GM12891 (cell line): ENCODE results near the gene ZNF880.
A peak's percentile ranks its signal among the peaks of the same experiment; 100 is the strongest.

ENCODE experiments used
- DNase-seq: peaks from one replicate; pipeline ENCODE4 v3.0.0; 2011; ENCODE audit warnings: low spot score; ENCODE audit not compliant: insufficient read length
- FAIRE-seq: peaks from 2 replicates; lab custom pipeline; 2011; peaks lifted over from hg19 to GRCh38; lab: Jason Lieb, UNC
- PAX5 ChIP-seq: IDR thresholded peaks from 2 replicates; pipeline ENCODE4 v1.6.1; 2011; ENCODE audit warnings: low read length, moderate library complexity, mild to moderate bottlenecking; ENCODE audit not compliant: insufficient read depth, severe bottlenecking
- POLR2A ChIP-seq: IDR thresholded peaks from 2 replicates; pipeline ENCODE4 v1.6.1; 2011; ENCODE audit warnings: low read depth, low read length, control low read depth
- POLR2AphosphoS5 ChIP-seq: IDR thresholded peaks from 2 replicates; pipeline ENCODE4 v1.6.1; 2011; ENCODE audit warnings: low read depth, low read length, control low read depth
- POU2F2 ChIP-seq: IDR thresholded peaks from 2 replicates; pipeline ENCODE4 v1.6.1; 2011; ENCODE audit warnings: low read depth, mild to moderate bottlenecking, control low read depth, low read length, moderate library complexity
- SPI1 ChIP-seq: IDR thresholded peaks from 2 replicates; pipeline ENCODE4 v1.6.1; 2011; ENCODE audit warnings: low read depth, low read length, control low read depth
- TAF1 ChIP-seq: IDR thresholded peaks from 2 replicates; pipeline ENCODE4 v1.6.1; 2011; ENCODE audit warnings: low read depth, low read length, control low read depth

The ZNF880 gene

DNA sequence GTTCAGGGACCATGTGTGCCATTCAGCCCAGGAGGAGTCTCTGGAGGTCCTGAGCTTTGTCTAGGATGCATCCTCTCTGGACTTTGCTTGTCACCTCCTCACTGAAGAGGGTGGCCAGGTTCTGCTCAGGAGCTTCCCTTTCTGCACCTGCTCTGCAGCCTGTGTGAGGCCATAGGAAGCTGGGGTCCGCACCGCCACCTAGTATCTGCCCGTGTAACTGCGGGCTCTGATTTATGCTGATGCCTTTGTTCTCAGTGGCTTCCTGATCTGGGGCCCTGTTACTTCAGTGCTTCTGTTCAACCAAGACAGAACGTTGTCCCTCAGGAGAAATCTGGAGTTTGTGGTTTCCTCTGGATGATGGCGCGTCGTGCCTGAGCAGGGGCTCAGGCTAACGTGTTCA lies 18.2 kb upstream of the ZNF880 start:
- DNase-seq (no peak), FAIRE-seq (no peak)
- no peak for TF ChIP-seq POLR2A
- no peak for TF ChIP-seq POLR2AphosphoS5
- no peak for TF ChIP-seq POU2F2
- no peak for TF ChIP-seq TAF1
- TF ChIP-seq SPI1: no peak
- TF ChIP-seq PAX5: no peak

DNA sequence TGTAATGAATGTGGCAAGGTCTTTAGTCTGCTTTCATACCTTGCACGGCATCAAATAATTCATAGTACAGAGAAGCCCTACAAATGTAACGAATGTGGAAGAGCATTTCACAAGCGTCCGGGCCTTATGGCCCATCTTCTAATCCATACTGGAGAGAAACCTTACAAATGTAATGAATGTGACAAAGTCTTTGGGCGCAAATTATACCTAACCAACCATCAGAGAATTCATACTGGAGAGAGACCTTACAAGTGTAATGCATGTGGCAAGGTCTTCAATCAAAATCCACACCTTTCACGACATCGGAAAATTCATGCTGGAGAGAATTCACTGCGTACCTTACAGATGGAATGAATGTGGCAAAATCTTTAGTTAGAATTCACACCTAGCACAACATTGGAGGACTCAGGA lies 3.3 kb upstream of the ZNF880 start:
- no peak for FAIRE-seq
- TF ChIP-seq POLR2AphosphoS5 (no peak), PAX5 (no peak), SPI1 (no peak), POU2F2 (no peak), POLR2A (no peak), TAF1 (no peak)

DNA sequence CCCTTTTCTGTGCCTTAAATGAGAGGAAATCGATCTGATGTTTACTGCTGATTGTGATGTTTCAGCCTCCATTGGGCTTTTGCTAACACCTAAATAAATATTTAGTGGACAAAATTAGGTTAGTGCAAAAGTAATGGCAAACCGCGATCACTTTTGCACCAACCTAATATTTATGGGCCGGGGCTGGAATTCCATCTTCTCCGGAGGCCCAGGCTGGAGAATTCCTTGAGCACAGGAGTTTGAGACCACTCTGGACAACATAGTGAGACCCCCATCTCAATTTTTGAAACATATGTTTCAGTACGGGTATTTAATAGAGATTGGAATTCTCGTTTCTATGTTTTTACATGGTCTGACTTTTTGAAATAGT lies 603 bp downstream of the ZNF880 start:
- DNase-seq (no peak), FAIRE-seq (no peak)
- TF ChIP-seq POLR2AphosphoS5 (no peak), POLR2A (no peak), POU2F2 (no peak), PAX5 (no peak), TAF1 (no peak), SPI1 (no peak)

More for the DNA sequence above, 3.3 kb upstream of the ZNF880 start:
- DNase-seq: no peak

DNA sequence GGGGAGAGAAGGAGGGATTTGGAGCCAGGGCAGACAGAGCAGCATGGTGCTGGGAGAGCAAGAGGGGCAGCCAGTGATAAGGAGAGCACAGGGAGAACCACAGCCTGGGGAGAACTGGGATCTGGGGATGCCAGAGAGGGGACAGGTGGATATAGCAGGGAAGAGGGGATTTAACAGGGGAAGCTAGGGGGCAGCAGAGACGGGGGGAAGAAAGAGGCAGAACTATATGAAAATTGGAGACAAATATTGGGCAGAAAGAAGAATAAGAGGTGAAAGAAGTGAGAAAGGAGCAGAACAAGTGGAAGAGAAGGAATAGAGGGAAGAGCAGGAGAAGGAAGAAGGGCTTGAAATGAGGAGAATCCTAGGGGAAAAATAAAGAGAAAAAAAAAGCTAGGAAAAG lies 21.4 kb downstream of the ZNF880 start:
- FAIRE-seq (no peak), DNase-seq (no peak)
- TF ChIP-seq SPI1 (no peak), POLR2A (no peak), POLR2AphosphoS5 (no peak)

DNA sequence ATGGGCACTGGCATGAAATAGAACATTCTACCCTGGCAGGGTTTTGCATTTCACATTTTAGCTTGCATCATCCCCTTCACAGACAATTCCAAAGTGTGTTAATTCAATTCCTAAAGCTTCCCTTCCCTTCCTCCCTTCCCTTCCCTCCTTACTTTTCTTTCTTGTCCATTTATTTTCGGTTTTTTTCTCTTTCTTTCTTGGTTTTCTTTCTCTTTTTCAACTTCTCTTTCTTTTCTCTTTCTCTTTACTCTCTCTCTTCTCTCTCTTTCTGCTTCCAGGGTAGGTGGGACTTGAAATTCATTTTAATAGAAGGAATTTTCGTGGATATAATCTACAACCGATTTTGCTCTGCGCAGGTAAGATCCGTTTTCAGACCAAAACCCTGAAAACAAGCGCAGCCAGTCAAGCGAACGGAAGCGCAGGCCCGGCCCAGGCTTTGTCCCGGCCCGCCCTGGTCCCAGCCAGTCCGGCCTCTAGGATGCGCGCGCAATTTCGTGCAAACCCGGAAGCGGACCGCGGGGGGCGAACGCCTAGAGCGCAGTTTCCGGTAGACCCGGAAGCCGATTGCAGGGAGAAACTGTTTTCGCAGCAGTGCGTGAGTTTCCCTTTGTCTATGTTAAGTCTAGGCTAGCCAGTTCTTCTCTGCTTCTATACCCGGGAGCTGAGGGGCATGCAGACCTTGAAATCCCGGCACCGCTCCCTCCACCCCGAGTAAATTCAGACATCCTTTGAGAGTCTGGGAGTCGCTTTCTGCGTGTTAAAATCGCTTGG lies 27.8 kb downstream of the ZNF880 start, which contains the start of gene ZNF528:
ZNF528 (plus strand) TSS at position 540 of the 771 bp plus-strand sequence. CDS start 4,165 bp downstream, outside the sequence.
- peak; percentile 87 for DNase-seq
- TF ChIP-seq POLR2A (peak; percentile 64), PAX5 (no peak), SPI1 (no peak), POU2F2 (no peak), POLR2AphosphoS5 (peak; percentile 66), TAF1 (0 out of 2 replicates have a peak, but pooled peaks have one; percentile 38)
- FAIRE-seq: peak; percentile 71

DNA sequence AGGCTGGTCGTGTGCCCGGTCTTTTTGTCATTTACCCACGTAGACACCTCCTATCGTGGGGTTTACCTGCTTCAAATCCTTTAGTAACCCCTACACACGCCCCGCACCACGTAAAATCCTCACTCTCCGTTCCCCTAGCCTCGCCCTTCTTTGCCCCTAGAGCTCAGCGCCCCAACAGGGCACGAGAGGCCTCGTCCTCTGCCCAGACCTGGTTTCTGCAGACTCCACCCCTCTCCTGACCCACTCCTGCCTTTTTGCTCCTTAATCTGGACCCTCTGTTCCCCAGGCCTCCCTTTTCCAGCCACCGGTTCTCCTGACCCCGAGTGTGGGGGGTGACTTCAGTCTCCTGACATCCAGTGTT lies 28.3 kb downstream of the ZNF880 start:
- DNase-seq: peak; percentile 12
- TF ChIP-seq POLR2A (no peak; the same call in 1 of the 2 replicates), PAX5 (no peak), TAF1 (no peak), POLR2AphosphoS5 (no peak), POU2F2 (no peak), SPI1 (no peak)
- no peak for FAIRE-seq

DNA sequence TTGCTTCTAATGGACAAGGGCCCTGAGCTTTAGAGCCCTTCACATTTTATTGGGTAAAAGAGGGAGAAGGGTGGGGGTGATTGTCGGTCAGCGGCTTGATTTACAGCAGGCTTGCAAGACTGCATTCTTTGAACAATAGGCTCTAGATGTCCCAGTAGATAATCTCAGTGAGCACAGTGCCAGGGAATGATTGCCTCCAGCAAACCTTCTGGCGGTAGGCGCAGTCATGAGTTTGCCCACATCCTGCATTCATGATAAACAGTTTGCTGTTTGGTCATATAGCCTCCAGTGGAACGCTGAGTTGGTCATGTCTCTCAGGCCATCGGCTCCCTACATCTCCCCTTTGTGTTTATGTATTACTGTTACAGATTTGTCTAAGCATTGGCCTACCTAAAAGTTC lies 40.6 kb downstream of the ZNF880 start:
- DNase-seq: no peak
- TF ChIP-seq POLR2A (no peak), SPI1 (no peak), TAF1 (no peak), PAX5 (no peak)
- no peak for FAIRE-seq

DNA sequence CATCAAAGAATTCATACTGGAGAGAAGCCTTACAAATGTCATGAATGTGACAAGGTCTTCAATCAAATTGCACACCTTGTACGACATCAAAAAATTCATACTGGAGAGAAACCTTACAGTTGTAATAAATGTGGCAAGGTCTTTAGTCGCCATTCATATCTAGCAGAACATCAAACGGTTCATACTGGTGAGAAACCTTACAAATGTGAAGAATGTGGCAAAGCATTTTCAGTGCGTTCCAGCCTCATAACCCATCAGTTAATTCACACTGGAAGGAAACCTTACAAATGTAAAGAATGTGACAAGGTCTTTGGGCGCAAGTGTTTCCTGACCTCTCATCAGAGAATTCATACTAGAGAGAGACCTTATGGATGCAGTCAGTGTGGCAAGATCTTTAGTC lies 46.0 kb downstream of the ZNF880 start:
- no peak for DNase-seq
- FAIRE-seq: no peak
- TF ChIP-seq PAX5 (no peak), POU2F2 (no peak), POLR2A (no peak), SPI1 (no peak), POLR2AphosphoS5 (no peak), TAF1 (no peak)

DNA sequence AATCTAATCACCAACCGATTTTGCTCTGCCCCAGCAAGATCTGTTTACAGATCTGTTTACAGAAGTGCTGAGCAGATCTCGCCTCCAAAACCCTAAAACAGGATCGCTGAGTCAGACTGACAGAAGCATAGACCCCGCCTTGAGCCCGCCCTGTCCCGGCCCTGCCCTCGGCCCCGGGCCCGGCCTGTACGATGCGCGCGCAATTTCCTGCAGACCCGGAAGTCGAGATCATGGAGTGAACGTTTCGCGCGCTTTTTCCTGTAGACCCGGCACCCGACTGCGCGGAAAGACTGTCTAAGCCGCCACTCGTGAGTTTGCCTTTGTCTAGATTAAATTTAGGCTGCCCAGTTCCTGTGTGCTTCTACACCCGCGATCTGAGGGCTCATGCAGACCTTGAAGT lies 59.2 kb downstream of the ZNF880 start, which contains the start of gene ZNF534:
ZNF534 (plus strand) TSS at position 212 of the 400 bp plus-strand sequence. CDS start 2,327 bp downstream, outside the sequence.
- FAIRE-seq (no peak), DNase-seq (no peak)
- TF ChIP-seq TAF1: no peak
- TF ChIP-seq PAX5: no peak
- TF ChIP-seq POLR2AphosphoS5: no peak
